ENCODE data around the gene NOXRED1. TPM values are rescaled to one million over a fixed set of nuclear protein-coding genes. Genes with fewer than 3 reads are reported as not detected.

Gene NOXRED1
- total RNA-seq, 1 donor, result 0.09 TPM

- TF ChIP-seq CTCF (IDR thresholded peaks at IDR 0.05; ENCODE audit: insufficient read depth, low read length), result peak; percentile 28
- no peak overlapping the region for H3K4me3 ChIP-seq (ENCODE audit: low read depth, low read length)
- peak; percentile 9 for DNase-seq (ENCODE audit: low read depth)
Measured at GRCh38 chr14:77409131-77409533, 14.2 kb downstream of the NOXRED1 start.

DNA sequence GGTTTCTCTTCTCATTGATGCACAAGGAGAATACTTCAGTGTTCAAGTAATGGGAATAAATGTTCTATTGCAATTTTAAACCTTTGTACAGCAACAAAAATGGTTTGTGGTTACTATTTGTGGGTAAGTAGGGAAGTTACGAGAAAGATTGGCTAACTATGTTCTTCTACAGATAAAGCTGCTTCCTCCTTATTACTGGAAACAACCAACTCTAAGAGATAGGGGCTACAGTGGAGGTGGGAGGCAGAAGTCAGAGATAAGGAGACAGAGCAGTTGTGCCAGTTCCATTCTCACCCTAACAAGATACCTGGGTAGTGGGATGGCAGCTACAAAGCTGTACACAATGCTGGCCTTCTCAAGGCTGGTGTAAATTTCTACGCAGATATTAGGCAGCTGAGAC is 16.2 kb downstream of the NOXRED1 start:
- no peak overlapping the region for H3K4me3 ChIP-seq (ENCODE audit: low read depth, low read length)

GRCh38 chr14:77406718-77407117 is 16.6 kb downstream of the NOXRED1 start:
- H3K4me3 ChIP-seq (ENCODE audit: low read depth, low read length), result no peak overlapping the region
- TF ChIP-seq CTCF (IDR thresholded peaks at IDR 0.05; ENCODE audit: insufficient read depth, low read length), result no peak
- peak; percentile 50 for DNase-seq (ENCODE audit: low read depth)

More for the DNA sequence above, 16.2 kb downstream of the NOXRED1 start:
- no peak for DNase-seq (ENCODE audit: low read depth)
- no peak for TF ChIP-seq CTCF (IDR thresholded peaks at IDR 0.05; ENCODE audit: insufficient read depth, low read length)

- no peak overlapping the region for H3K4me3 ChIP-seq (ENCODE audit: low read depth, low read length)
- no peak for DNase-seq (ENCODE audit: low read depth)
- no peak for TF ChIP-seq CTCF (IDR thresholded peaks at IDR 0.05; ENCODE audit: insufficient read depth, low read length)
Measured at GRCh38 chr14:77406086-77406485, 17.2 kb downstream of the NOXRED1 start.

GRCh38 chr14:77403768-77404167 is 19.6 kb downstream of the NOXRED1 start:
- no peak for DNase-seq (ENCODE audit: low read depth)
- no peak for TF ChIP-seq CTCF (IDR thresholded peaks at IDR 0.05; ENCODE audit: insufficient read depth, low read length)
- no peak overlapping the region for H3K4me3 ChIP-seq (ENCODE audit: low read depth, low read length)

- H3K4me3 ChIP-seq (ENCODE audit: low read depth, low read length), result no peak overlapping the region
- no peak for TF ChIP-seq CTCF (IDR thresholded peaks at IDR 0.05; ENCODE audit: insufficient read depth, low read length)
- no peak for DNase-seq (ENCODE audit: low read depth)
Measured at GRCh38 chr14:77400216-77400615, 23.1 kb downstream of the NOXRED1 start.

GRCh38 chr14:77390188-77390587 is 33.1 kb downstream of the NOXRED1 start:
- TF ChIP-seq CTCF (IDR thresholded peaks at IDR 0.05; ENCODE audit: insufficient read depth, low read length), result no peak
- no peak overlapping the region for H3K4me3 ChIP-seq (ENCODE audit: low read depth, low read length)

More at GRCh38 chr14:77390188-77390587, 33.1 kb downstream of the NOXRED1 start:
- DNase-seq (ENCODE audit: low read depth), result no peak
